Upper lobe of right lung (tissue), 1 donor: ENCODE measurements around the gene NLN. TPM values are rescaled to one million over a fixed set of nuclear protein-coding genes. Genes with fewer than 3 reads are reported as not detected.

Experiments
- ATAC-seq: fragments of 200-7000 bp; cut with Tn5 transposase; one replicate; pipeline ENCODE4 v1.9.1; 2020; ENCODE audit warnings: mild to moderate bottlenecking, moderate library complexity
- DNase-seq: peaks from one replicate; pipeline ENCODE4 v3.0.0-alpha.2; 2020
- H3K27ac ChIP-seq: fragments of 200-600 bp; one replicate; pipeline ENCODE4 v1.8.0; 2022
- H3K27me3 ChIP-seq: fragments of 200-600 bp; one replicate; pipeline ENCODE4 v1.8.0; 2022; ENCODE audit warnings: mild to moderate bottlenecking
- H3K36me3 ChIP-seq: fragments of 200-600 bp; one replicate; pipeline ENCODE4 v1.8.0; 2022
- H3K4me1 ChIP-seq: fragments of 200-600 bp; one replicate; pipeline ENCODE4 v1.8.0; 2022
- H3K4me3 ChIP-seq: fragments of 200-600 bp; one replicate; pipeline ENCODE4 v1.8.0; 2022; ENCODE audit warnings: mild to moderate bottlenecking
- H3K9me3 ChIP-seq: fragments of 200-600 bp; one replicate; pipeline ENCODE4 v1.8.0; 2022
- CTCF ChIP-seq: fragments of 200-600 bp; IDR thresholded peaks from one replicate; pipeline ENCODE4 v1.8.0; 2022; ENCODE audit warnings: antibody characterized with exemption
- intact Hi-C: fragments of 100-400 bp; cut with DNase I; formaldehyde crosslinking; loops from one replicate; pipeline ENCODE4 v1.11.0; 2022
- total RNA-seq: library from RNA; stranded (reverse); fragmentation: NEBNext Ultra II Directional; extraction: Animal tissue kit (Norgen Biotek cat#: 25700); gene quantifications from one replicate; pipeline ENCODE4 v1.2.1, GENCODE V29; 2021
- donor health status: DM: no; HTN: yes; CAD: no; lungs with severe emphysema.

The NLN gene
- total RNA-seq, 1 donor from 2014 or later = 15.8 TPM

GRCh38 chr5:65760504-65761275 is 38.7 kb downstream of the NLN start:
- TF ChIP-seq CTCF = peak; percentile 36
- no peak overlapping the region for H3K27ac ChIP-seq
- H3K9me3 ChIP-seq = no peaks in the 10 kb centered on the region
- DNase-seq (no peak), ATAC-seq (peak; percentile 73)
- H3K4me3 ChIP-seq = no peak overlapping the region
- intact Hi-C loops = no loop called here
- no peaks in the 10 kb centered on the region for H3K4me1 ChIP-seq
- no peaks in the 10 kb centered on the region for H3K27me3 ChIP-seq
- peaks cover 13% of the 10 kb centered on the region for H3K36me3 ChIP-seq

- DNase-seq = no peak
- ATAC-seq = no peak
- Histone ChIP-seq H3K4me1 (no peaks in the 10 kb centered on the region), H3K9me3 (no peaks in the 10 kb centered on the region), H3K27ac (no peak overlapping the region), H3K4me3 (no peak overlapping the region), H3K27me3 (no peaks in the 10 kb centered on the region), H3K36me3 (peaks cover 13% of the 10 kb centered on the region)
- intact Hi-C loops = no loop called here
- TF ChIP-seq CTCF = no peak
Measured at GRCh38 chr5:65762234-65762633, 40.2 kb downstream of the NLN start.

- H3K9me3 ChIP-seq = no peaks in the 10 kb centered on the region
- H3K27me3 ChIP-seq = no peaks in the 10 kb centered on the region
- no peak overlapping the region for H3K27ac ChIP-seq
- no peaks in the 10 kb centered on the region for H3K36me3 ChIP-seq
- H3K4me1 ChIP-seq = no peaks in the 10 kb centered on the region
- no peak for TF ChIP-seq CTCF
- ATAC-seq (no peak), DNase-seq (no peak)
- no peak overlapping the region for H3K4me3 ChIP-seq
- intact Hi-C loops = no loop called here
Measured at GRCh38 chr5:65765582-65765981, 43.6 kb downstream of the NLN start.

- TF ChIP-seq CTCF = no peak
- Histone ChIP-seq H3K27ac (no peak overlapping the region), H3K4me1 (no peaks in the 10 kb centered on the region), H3K27me3 (no peaks in the 10 kb centered on the region), H3K36me3 (no peaks in the 10 kb centered on the region), H3K9me3 (no peaks in the 10 kb centered on the region), H3K4me3 (no peak overlapping the region)
- ATAC-seq (no peak), DNase-seq (no peak)
- intact Hi-C loops = no loop called here
Measured at GRCh38 chr5:65766175-65766574, 44.2 kb downstream of the NLN start.

GRCh38 chr5:65766781-65767180 is 44.8 kb downstream of the NLN start:
- Histone ChIP-seq H3K4me1 (no peaks in the 10 kb centered on the region), H3K36me3 (no peaks in the 10 kb centered on the region), H3K27ac (no peak overlapping the region), H3K4me3 (no peak overlapping the region), H3K9me3 (no peaks in the 10 kb centered on the region), H3K27me3 (no peaks in the 10 kb centered on the region)
- DNase-seq (no peak), ATAC-seq (no peak)
- TF ChIP-seq CTCF = no peak
- intact Hi-C loops = no loop called here

- Histone ChIP-seq H3K36me3 (no peaks in the 10 kb centered on the region), H3K27me3 (no peaks in the 10 kb centered on the region), H3K9me3 (no peaks in the 10 kb centered on the region), H3K4me3 (no peak overlapping the region), H3K27ac (no peak overlapping the region), H3K4me1 (no peaks in the 10 kb centered on the region)
- DNase-seq (no peak), ATAC-seq (no peak)
- TF ChIP-seq CTCF = no peak
- intact Hi-C loops = no loop called here
Measured at GRCh38 chr5:65767565-65767964, 45.6 kb downstream of the NLN start.
